GM19395 (cell line): ENCODE measurements around the gene ZNF732.
"Not testable (repeated sequence)": the region's sequence is repeated elsewhere in the genome, so short reads cannot be mapped to it uniquely, and the experiment has no call there.

Experiments
- ATAC-seq: cut with Tn5 transposase; IDR thresholded peaks from one replicate; pipeline ENCODE4 v1.9.1; 2021; ENCODE audit warnings: mild to moderate bottlenecking, moderate library complexity; ENCODE audit not compliant: unreplicated experiment

The ZNF732 gene

DNA sequence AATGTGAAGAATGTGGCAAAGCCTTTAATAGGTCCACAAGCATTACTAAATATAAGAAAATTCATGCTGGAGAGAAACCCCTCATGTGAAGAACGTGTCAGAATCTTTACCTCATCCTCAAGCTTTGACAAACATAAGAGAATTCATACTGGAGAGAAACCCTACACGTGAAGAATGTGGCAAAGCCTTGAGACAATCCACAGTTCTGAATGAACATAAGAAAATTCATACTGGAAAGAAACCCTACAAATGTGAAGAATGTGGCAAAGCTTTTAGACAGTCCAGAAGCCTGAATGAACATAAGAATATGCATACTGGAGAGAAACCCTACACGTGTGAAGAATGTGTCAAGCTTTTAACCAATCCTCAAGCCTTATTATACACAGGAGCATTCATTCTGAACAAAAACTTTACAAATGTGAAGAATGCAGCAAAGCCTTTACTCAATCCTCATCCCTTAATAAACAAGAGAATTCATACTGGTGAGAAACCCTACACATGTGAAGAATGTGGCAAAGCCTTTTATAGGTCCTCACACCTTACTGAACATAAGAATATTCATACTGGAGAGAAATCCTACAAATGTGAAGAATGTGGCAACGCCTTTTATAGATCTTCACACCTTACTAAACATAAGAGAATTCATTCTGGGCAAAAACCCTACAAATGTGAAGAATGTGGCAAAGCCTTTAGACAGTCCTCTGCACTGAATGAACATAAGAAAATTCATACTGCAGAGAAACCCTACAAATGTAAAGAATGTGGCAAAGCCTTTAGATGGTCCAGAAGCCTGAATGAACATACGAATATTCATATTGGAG is 51.1 kb downstream of the ZNF732 start:
- no peak for ATAC-seq

DNA sequence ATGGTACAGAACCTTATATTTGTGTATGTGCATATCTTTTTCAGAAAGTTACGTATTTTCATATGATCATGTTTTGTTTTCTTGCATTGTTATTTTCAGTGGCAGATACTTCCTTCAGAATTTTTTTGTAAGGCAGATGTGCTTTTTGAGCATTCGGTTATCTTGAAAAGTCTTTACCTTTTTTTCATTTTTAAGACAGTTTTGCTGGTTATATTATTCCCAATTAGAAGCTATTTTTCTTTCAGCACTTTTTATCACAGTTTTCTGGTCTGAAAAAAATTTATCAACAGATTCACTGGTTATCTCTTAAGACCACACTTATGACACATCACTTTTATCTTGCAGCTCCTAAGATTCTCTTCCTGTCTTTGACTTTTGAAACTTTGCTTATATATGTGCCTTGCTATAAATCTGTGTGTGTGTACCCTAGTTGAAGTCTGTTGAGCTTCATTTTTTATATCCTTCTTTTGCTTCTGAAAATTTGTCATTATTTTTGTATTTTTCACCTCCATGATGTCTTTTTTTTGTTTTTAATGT is 53.1 kb downstream of the ZNF732 start:
- no peak for ATAC-seq

- no peak for ATAC-seq
Measured at GRCh38 chr4:244471-244870, 60.8 kb downstream of the ZNF732 start.

GRCh38 chr4:243426-243825 is 61.8 kb downstream of the ZNF732 start:
- no peak for ATAC-seq

DNA sequence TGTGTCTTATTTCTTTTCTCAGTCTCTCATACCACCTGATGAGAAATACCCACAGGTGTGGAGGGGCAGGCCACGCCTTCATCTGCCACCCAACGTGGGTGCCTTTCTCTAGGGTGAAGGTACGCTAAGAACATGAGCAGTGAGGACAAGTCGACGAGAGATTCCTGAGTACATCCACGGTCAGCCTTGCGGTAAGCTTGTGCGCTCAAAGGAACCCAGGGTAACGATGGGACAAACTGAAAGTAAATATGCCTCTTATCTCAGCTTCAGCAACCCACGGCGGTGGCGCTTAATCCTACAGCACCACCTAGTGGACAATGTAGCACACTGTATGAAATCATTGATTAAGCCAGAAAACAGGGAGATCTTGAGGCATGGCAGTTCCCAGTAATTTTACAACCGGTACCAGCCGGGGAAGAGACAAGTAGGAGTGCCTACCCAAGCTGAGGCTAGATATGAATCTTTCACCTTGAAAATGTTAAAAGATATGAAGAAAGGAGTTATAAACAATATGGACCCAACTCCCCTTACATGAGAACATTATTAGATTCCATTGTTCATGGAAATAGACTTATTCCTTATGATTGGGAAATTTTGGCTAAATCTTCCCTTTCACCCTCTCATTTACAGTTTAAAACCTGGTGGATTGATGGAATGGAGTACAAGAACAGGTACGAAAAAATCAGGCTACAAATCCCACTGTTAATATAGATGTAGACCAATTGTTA is 63.0 kb downstream of the ZNF732 start:
- ATAC-seq = peak; percentile 67

DNA sequence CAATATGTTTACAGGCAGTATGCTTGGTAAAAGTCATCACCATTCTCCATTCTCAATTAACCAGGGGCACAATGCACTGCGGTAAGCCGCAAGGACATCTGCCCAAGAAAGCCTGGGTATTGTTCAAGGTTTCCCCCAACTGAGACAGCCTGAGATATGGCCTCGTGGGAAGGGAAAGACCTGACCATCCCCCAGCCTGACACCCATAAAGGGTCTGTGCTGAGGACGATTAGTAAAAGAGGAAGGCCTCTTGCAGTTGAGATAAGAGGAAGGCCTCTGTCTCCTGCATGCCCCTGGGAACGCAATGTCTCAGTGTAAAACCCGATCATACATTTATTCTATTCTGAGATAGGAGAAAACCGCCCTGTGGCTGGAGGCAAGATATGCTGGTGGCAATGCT is 63.9 kb downstream of the ZNF732 start:
- not testable (repeated sequence) for ATAC-seq

- ATAC-seq = no peak
Measured at GRCh38 chr4:236028-236427, 69.2 kb downstream of the ZNF732 start.

DNA sequence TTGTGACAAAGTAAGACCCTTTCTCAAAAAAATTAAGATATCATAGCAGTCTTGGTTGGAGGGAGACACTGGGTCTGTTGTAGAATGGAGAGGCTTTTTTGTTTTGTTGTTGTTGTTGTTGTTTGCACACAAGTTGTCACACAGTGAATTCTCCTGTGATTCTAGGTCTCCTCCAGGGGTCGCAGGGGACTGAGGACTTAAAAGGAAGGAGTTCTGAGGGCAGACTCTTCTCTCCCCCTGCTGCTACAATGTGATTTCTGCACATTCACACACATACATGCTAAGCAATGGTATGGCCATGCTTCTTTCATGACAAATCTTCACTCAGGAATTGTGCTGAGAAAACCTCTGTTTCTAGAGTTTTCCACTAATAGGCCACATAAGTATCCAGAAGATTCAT is 71.1 kb downstream of the ZNF732 start:
- no peak for ATAC-seq

DNA sequence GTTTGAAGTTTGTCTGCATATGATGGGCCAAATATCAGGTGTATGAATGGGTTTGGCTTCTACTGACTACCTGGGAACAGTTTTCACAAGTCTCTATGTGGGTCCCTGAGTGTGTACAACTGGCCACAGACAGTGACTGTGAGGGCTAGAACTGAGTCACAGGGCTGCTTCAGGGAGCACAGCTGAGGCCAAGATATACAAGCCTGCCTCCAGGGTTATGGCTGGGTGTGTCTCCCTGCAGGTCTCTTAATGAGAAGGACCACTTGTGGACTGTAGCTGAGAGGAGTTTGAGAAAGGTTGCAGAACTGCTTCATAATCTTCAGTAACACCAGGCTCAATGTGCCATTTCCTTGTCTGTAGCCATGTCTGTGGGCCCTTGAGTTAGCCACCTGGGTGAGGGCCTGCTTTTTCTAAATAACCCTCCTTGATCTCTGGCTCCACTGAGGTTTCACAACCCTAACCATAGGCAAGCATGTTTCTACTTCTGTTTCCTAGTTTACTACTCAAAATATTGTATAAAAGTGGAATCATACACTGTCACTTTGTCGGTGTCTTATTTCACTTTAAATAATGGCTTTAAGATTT is 81.3 kb downstream of the ZNF732 start:
- ATAC-seq = no peak
